ENCODE results near the gene COG5.

The COG5 gene

DNA sequence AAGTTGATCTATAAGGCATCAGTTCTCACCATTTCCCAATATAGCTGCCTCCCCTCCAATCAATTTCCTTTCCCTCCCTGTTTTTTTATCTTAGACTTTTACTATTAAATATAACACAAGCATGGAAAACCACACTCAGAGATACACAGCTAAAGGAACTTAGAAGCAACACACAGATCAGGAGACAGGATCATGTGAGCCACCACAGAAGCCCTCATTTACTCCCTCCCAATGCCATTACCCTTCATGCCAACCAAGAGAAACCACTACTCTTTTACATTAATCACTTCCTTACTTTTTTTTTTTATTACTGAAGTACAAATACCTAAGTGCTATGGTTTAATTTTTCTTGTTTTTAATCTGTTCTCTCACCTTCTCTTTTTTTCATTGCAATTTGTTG lies 33.0 kb downstream of the COG5 start:
- H3K27ac ChIP-seq = no peak overlapping the region
- H3K27me3 ChIP-seq (ENCODE audit: control insufficient read depth, insufficient read depth, low read length) = no peaks in the 10 kb centered on the region
- no peak overlapping the region for H3K4me3 ChIP-seq (ENCODE audit: low read depth, low read length)
- H3K4me2 ChIP-seq (ENCODE audit: low read length) = no peak overlapping the region
- no peaks in the 10 kb centered on the region for H3K9me3 ChIP-seq (ENCODE audit: control insufficient read depth, low read length)
- no peaks in the 10 kb centered on the region for H3K4me1 ChIP-seq
- no peak overlapping the region for H3K9ac ChIP-seq
- TF ChIP-seq, protein P1, sequence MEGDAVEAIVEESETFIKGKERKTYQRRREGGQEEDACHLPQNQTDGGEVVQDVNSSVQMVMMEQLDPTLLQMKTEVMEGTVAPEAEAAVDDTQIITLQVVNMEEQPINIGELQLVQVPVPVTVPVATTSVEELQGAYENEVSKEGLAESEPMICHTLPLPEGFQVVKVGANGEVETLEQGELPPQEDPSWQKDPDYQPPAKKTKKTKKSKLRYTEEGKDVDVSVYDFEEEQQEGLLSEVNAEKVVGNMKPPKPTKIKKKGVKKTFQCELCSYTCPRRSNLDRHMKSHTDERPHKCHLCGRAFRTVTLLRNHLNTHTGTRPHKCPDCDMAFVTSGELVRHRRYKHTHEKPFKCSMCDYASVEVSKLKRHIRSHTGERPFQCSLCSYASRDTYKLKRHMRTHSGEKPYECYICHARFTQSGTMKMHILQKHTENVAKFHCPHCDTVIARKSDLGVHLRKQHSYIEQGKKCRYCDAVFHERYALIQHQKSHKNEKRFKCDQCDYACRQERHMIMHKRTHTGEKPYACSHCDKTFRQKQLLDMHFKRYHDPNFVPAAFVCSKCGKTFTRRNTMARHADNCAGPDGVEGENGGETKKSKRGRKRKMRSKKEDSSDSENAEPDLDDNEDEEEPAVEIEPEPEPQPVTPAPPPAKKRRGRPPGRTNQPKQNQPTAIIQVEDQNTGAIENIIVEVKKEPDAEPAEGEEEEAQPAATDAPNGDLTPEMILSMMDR (IDR thresholded peaks at IDR 0.05) = no peak
- H2AFZ ChIP-seq = no peak overlapping the region
- no peaks in the 10 kb centered on the region for H3K79me2 ChIP-seq
- no peaks in the 10 kb centered on the region for H3K36me3 ChIP-seq (ENCODE audit: control insufficient read depth, insufficient read depth, low read length)

GRCh38 chr7:107528461-107528860 lies 35.3 kb downstream of the COG5 start:
- Histone ChIP-seq H3K4me3 (ENCODE audit: low read depth, low read length) (no peak overlapping the region), H3K79me2 (no peaks in the 10 kb centered on the region), H3K36me3 (ENCODE audit: control insufficient read depth, insufficient read depth, low read length) (no peaks in the 10 kb centered on the region), H3K4me1 (no peaks in the 10 kb centered on the region), H3K4me2 (ENCODE audit: low read length) (no peak overlapping the region), H3K27ac (no peak overlapping the region), H3K9me3 (ENCODE audit: control insufficient read depth, low read length) (no peaks in the 10 kb centered on the region), H3K9ac (no peak overlapping the region), H3K27me3 (ENCODE audit: control insufficient read depth, insufficient read depth, low read length) (no peaks in the 10 kb centered on the region), H2AFZ (no peak overlapping the region)
- TF ChIP-seq, protein P1 (IDR thresholded peaks at IDR 0.05) = no peak

GRCh38 chr7:107527196-107527595 lies 36.5 kb downstream of the COG5 start:
- H3K27me3 ChIP-seq (ENCODE audit: control insufficient read depth, insufficient read depth, low read length) = no peaks in the 10 kb centered on the region
- H3K4me3 ChIP-seq (ENCODE audit: low read depth, low read length) = no peak overlapping the region
- TF ChIP-seq, protein P1 (IDR thresholded peaks at IDR 0.05) = no peak
- no peaks in the 10 kb centered on the region for H3K36me3 ChIP-seq (ENCODE audit: control insufficient read depth, insufficient read depth, low read length)
- H3K9me3 ChIP-seq (ENCODE audit: control insufficient read depth, low read length) = no peaks in the 10 kb centered on the region
- no peak overlapping the region for H2AFZ ChIP-seq
- H3K79me2 ChIP-seq = peaks cover under 1% of the 10 kb centered on the region
- H3K9ac ChIP-seq = no peak overlapping the region
- H3K4me2 ChIP-seq (ENCODE audit: low read length) = no peak overlapping the region
- no peak overlapping the region for H3K27ac ChIP-seq
- no peaks in the 10 kb centered on the region for H3K4me1 ChIP-seq

GRCh38 chr7:107526672-107527071 lies 37.0 kb downstream of the COG5 start:
- H3K27ac ChIP-seq = no peak overlapping the region
- no peaks in the 10 kb centered on the region for H3K9me3 ChIP-seq (ENCODE audit: control insufficient read depth, low read length)
- H3K4me3 ChIP-seq (ENCODE audit: low read depth, low read length) = no peak overlapping the region
- H2AFZ ChIP-seq = no peak overlapping the region
- no peak overlapping the region for H3K9ac ChIP-seq
- H3K4me2 ChIP-seq (ENCODE audit: low read length) = no peak overlapping the region
- no peaks in the 10 kb centered on the region for H3K4me1 ChIP-seq
- TF ChIP-seq, protein P1 (IDR thresholded peaks at IDR 0.05) = no peak
- no peaks in the 10 kb centered on the region for H3K36me3 ChIP-seq (ENCODE audit: control insufficient read depth, insufficient read depth, low read length)
- peaks cover 3% of the 10 kb centered on the region for H3K79me2 ChIP-seq
- H3K27me3 ChIP-seq (ENCODE audit: control insufficient read depth, insufficient read depth, low read length) = no peaks in the 10 kb centered on the region

- TF ChIP-seq, protein P1 (IDR thresholded peaks at IDR 0.05) = no peak
- no peak overlapping the region for H2AFZ ChIP-seq
- H3K9ac ChIP-seq = no peak overlapping the region
- peaks cover 3% of the 10 kb centered on the region for H3K4me1 ChIP-seq
- no peak overlapping the region for H3K4me3 ChIP-seq (ENCODE audit: low read depth, low read length)
- H3K9me3 ChIP-seq (ENCODE audit: control insufficient read depth, low read length) = no peaks in the 10 kb centered on the region
- peak overlapping the region; percentile 17 for H3K4me2 ChIP-seq (ENCODE audit: low read length)
- peaks cover under 1% of the 10 kb centered on the region for H3K36me3 ChIP-seq (ENCODE audit: control insufficient read depth, insufficient read depth, low read length)
- H3K27ac ChIP-seq = no peak overlapping the region
- H3K79me2 ChIP-seq = peaks cover 15% of the 10 kb centered on the region
- H3K27me3 ChIP-seq (ENCODE audit: control insufficient read depth, insufficient read depth, low read length) = no peaks in the 10 kb centered on the region
These were observed 56.9 kb downstream of the COG5 start for GRCh38 chr7:107506674-107507339.

Data from parathyroid adenoma (tissue), 2 donors.